GM12891 (cell line): ENCODE results near the gene MEF2C.

ENCODE experiments used
- POLR2A ChIP-seq: IDR thresholded peaks from 2 replicates; pipeline ENCODE4 v1.6.1; 2011; ENCODE audit warnings: low read depth, low read length, control low read depth
- POLR2AphosphoS5 ChIP-seq: IDR thresholded peaks from 2 replicates; pipeline ENCODE4 v1.6.1; 2011; ENCODE audit warnings: low read depth, low read length, control low read depth
- SPI1 ChIP-seq: IDR thresholded peaks from 2 replicates; pipeline ENCODE4 v1.6.1; 2011; ENCODE audit warnings: low read depth, low read length, control low read depth

GRCh38 chr5:88727705-88728313 lies 155.2 kb downstream of the MEF2C start:
- TF ChIP-seq SPI1 (no peak), POLR2A (no peak), POLR2AphosphoS5 (no peak)
